ENCODE data around the gene GRID2. TPM values are rescaled to one million over a fixed set of nuclear protein-coding genes. Genes with fewer than 3 reads are reported as not detected.

Gene GRID2
- total RNA-seq, 2 donors from 2014 or later, result not detected

DNA sequence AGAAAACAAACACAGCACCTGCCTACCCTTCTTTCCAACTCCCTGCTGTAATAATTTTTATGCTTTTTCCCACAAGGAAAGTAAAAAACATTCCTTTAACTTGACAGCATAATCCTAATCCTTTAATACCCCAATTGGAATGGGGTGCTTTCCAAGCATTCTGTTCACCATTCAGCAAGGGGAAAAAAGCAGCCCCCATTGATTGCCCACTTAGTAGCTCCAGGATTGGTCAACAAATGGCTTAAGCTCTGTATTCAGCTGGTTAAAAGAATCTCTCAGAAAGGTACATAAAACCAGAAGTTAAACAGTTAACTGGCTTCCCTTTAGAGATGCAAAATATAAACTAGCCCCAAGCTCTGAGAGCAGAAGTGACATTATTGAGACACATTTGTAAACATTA, 1330.0 kb downstream of the GRID2 start:
- no peak for DNase-seq
- Histone ChIP-seq H3K27me3 (no peaks in the 10 kb centered on the region), H3K27ac (no peak overlapping the region), H3K9ac (ENCODE audit: low read depth in 2 of 2, low read length in 2 of 2) (no peak overlapping the region), H3K9me3 (no peaks in the 10 kb centered on the region), H3K4me3 (no peak overlapping the region), H3K36me3 (no peaks in the 10 kb centered on the region), H3K4me1 (no peaks in the 10 kb centered on the region)
- TF ChIP-seq, protein P1, sequence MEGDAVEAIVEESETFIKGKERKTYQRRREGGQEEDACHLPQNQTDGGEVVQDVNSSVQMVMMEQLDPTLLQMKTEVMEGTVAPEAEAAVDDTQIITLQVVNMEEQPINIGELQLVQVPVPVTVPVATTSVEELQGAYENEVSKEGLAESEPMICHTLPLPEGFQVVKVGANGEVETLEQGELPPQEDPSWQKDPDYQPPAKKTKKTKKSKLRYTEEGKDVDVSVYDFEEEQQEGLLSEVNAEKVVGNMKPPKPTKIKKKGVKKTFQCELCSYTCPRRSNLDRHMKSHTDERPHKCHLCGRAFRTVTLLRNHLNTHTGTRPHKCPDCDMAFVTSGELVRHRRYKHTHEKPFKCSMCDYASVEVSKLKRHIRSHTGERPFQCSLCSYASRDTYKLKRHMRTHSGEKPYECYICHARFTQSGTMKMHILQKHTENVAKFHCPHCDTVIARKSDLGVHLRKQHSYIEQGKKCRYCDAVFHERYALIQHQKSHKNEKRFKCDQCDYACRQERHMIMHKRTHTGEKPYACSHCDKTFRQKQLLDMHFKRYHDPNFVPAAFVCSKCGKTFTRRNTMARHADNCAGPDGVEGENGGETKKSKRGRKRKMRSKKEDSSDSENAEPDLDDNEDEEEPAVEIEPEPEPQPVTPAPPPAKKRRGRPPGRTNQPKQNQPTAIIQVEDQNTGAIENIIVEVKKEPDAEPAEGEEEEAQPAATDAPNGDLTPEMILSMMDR (IDR thresholded peaks at IDR 0.05), result no peak
- intact Hi-C loops (cut with DNase I), result no loop called here

DNA sequence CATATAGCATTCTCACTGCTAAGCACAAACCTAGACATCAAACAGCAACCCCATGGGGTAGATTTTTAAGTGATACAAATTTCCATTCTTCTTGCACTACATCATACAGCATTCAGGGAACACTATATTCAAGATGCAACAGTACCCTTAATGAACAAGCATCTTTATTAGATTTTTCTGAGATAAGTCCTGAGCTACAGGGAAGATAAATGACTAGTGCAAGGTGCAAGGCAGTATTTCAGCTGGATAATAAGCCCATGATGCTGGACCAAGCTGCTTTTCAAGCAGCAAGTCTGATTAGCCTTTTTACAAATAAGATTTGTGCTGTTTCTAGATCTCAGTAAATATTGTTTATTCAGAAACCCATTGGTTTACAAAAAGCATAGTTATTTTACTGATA, 1332.2 kb downstream of the GRID2 start:
- no peaks in the 10 kb centered on the region for H3K27me3 ChIP-seq
- H3K27ac ChIP-seq, result no peak overlapping the region
- no peaks in the 10 kb centered on the region for H3K9me3 ChIP-seq
- intact Hi-C loops (cut with DNase I), result no loop called here
- no peaks in the 10 kb centered on the region for H3K4me1 ChIP-seq
- no peak overlapping the region for H3K4me3 ChIP-seq
- H3K9ac ChIP-seq (ENCODE audit: low read depth in 2 of 2, low read length in 2 of 2), result no peak overlapping the region
- DNase-seq, result no peak
- H3K36me3 ChIP-seq, result no peaks in the 10 kb centered on the region
- TF ChIP-seq, protein P1 (IDR thresholded peaks at IDR 0.05), result no peak

DNA sequence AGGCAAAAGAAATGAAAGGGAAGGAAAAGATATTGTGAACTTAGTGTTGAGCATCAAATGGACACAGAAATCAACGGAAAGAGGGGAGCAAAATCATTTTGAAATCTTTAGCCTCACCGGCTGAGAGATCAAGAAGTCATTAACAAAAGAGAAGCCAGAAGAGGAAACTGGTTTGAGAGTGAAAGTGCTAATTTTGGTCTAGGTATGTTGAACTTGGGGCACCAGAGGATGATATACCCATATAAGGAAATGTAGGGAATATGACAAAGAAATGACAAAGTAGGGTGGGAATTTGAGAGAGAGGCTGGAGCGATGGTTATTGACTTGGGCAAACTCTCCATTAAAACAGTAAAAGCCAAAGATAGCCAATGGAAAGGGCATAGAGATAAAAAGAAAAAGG, 1341.4 kb downstream of the GRID2 start:
- Histone ChIP-seq H3K9me3 (no peaks in the 10 kb centered on the region), H3K4me1 (no peaks in the 10 kb centered on the region), H3K27me3 (no peaks in the 10 kb centered on the region), H3K36me3 (no peaks in the 10 kb centered on the region), H3K9ac (ENCODE audit: low read depth in 2 of 2, low read length in 2 of 2) (no peak overlapping the region), H3K27ac (no peak overlapping the region), H3K4me3 (no peak overlapping the region)
- DNase-seq, result no peak
- TF ChIP-seq, protein P1 (IDR thresholded peaks at IDR 0.05), result no peak
- intact Hi-C loops (cut with DNase I), result no loop called here

DNA sequence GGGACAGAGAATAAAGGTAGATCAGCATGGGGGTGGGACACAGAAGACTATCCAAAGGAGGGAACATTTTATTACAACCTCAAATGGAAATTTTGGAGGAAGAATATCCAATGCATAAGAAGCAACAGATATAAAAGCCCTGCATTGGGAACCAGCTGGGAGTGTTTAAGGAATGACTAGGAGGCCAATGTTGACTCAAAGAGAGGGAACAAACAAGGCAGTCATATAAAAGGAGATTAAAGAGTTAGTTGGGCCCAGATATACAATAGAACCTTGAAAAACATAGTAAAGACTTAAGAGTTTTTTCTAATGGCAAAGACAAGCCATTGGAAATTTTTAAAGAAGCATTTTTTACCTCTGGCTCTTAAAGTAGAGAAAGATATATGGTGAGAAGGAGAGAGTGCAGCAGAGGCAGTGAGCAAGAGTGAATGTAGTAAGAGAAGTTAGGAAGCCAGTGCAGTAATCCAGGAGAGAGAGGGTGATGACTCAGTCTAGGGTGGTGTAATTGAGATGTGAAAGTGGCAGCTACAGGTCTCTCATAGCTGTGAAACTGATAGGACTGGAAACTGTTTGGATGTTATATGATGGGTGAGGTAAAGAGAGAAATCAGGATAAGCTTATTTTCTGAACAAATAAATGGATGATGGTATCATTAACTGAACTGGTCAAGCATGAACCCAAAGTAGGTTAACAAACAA, 1342.6 kb downstream of the GRID2 start:
- Histone ChIP-seq H3K27me3 (no peaks in the 10 kb centered on the region), H3K4me3 (no peak overlapping the region), H3K36me3 (no peaks in the 10 kb centered on the region), H3K9me3 (no peaks in the 10 kb centered on the region), H3K27ac (no peak overlapping the region), H3K4me1 (no peaks in the 10 kb centered on the region), H3K9ac (ENCODE audit: low read depth in 2 of 2, low read length in 2 of 2) (no peak overlapping the region)
- TF ChIP-seq, protein P1 (IDR thresholded peaks at IDR 0.05), result no peak
- intact Hi-C loops (cut with DNase I), result no loop called here
- no peak for DNase-seq

DNA sequence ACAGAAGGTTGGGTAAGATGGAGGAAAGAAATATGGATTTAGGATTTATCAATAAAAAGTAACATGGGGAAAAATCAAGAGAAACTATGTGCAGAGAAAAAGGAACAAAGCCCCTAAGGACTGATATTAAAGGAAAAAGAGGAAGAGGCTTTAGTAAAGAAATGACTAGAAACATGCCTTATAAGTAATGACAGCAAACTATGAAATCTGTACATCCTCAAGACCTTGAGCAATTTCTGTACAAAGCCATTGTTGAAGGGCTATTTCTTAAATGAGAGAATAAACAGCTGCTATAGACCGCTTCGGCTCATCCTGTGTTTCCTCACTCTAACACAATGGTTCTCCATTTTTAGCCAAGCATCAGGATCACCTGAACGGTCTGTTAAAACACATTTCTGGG, 1344.5 kb downstream of the GRID2 start:
- Histone ChIP-seq H3K9me3 (no peaks in the 10 kb centered on the region), H3K9ac (ENCODE audit: low read depth in 2 of 2, low read length in 2 of 2) (no peak overlapping the region), H3K4me1 (no peaks in the 10 kb centered on the region), H3K4me3 (no peak overlapping the region), H3K36me3 (no peaks in the 10 kb centered on the region), H3K27ac (no peak overlapping the region), H3K27me3 (no peaks in the 10 kb centered on the region)
- TF ChIP-seq, protein P1 (IDR thresholded peaks at IDR 0.05), result no peak
- DNase-seq, result no peak
- intact Hi-C loops (cut with DNase I), result no loop called here
